ENCODE measurements around the gene MTUS2. TPM values are rescaled to one million over a fixed set of nuclear protein-coding genes. Genes with fewer than 3 reads are reported as not detected.
"Not testable (repeated sequence)": the region's sequence is repeated elsewhere in the genome, so short reads cannot be mapped to it uniquely, and the experiment has no call there.

MTUS2 gene
- total RNA-seq, 1 donor from 2014 or later = 6.8 TPM

DNA sequence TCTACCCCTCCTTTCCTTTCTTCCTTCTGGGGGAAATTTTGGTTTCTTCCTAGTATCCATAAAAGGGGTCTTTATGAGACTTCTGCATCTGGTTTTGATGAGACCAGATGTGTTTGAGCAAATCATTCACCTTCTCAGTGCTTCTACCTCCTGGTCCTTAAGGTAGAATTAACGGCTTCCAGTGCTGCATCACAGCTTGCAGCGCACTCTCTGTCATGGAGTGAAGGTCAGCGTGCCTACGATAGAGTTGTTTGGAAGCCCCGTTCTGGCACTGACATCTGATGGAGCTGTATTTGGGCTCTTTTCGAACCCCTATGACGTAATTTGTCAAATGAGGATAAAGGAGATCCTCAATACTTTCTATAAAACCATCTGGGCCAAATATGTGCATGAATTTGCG is 164.2 kb downstream of the MTUS2 start:
- TF ChIP-seq, protein P1, sequence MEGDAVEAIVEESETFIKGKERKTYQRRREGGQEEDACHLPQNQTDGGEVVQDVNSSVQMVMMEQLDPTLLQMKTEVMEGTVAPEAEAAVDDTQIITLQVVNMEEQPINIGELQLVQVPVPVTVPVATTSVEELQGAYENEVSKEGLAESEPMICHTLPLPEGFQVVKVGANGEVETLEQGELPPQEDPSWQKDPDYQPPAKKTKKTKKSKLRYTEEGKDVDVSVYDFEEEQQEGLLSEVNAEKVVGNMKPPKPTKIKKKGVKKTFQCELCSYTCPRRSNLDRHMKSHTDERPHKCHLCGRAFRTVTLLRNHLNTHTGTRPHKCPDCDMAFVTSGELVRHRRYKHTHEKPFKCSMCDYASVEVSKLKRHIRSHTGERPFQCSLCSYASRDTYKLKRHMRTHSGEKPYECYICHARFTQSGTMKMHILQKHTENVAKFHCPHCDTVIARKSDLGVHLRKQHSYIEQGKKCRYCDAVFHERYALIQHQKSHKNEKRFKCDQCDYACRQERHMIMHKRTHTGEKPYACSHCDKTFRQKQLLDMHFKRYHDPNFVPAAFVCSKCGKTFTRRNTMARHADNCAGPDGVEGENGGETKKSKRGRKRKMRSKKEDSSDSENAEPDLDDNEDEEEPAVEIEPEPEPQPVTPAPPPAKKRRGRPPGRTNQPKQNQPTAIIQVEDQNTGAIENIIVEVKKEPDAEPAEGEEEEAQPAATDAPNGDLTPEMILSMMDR (IDR thresholded peaks at IDR 0.05; ENCODE audit: partially characterized antibody, unreplicated experiment) = no peak
- no peak overlapping the region for H3K27ac Mint-ChIP-seq (ENCODE audit: unreplicated experiment)
- no peaks in the 10 kb centered on the region for H3K36me3 Mint-ChIP-seq (ENCODE audit: unreplicated experiment)
- no peak overlapping the region for H3K4me3 Mint-ChIP-seq (ENCODE audit: unreplicated experiment)
- H3K9me3 Mint-ChIP-seq (ENCODE audit: unreplicated experiment) = peaks cover 1% of the 10 kb centered on the region
- H3K27me3 Mint-ChIP-seq (ENCODE audit: unreplicated experiment) = no peaks in the 10 kb centered on the region
- peaks cover 5% of the 10 kb centered on the region for H3K4me1 Mint-ChIP-seq (ENCODE audit: low read depth, unreplicated experiment)
- no peak for DNase-seq

DNA sequence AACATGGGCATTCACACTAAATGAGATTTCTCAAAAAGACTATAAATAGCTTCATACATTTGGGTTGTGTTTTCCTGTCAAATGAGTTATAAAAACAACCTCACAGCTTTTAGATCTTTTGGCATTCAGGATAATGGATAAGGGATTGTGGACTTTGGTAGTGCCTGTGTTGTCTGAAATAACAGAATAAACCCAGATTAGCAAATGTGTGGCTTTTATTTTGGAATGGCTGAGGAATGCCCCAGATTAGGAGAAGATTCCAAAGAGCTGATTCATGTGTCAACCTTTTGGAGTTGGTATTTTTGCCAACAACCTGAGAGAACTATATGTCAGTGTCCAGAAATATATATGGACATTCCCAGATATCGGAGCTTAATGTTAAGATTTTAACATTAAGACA is 164.7 kb downstream of the MTUS2 start:
- H3K36me3 Mint-ChIP-seq (ENCODE audit: unreplicated experiment) = no peaks in the 10 kb centered on the region
- no peak overlapping the region for H3K27ac Mint-ChIP-seq (ENCODE audit: unreplicated experiment)
- peaks cover 5% of the 10 kb centered on the region for H3K4me1 Mint-ChIP-seq (ENCODE audit: low read depth, unreplicated experiment)
- TF ChIP-seq, protein P1 (IDR thresholded peaks at IDR 0.05; ENCODE audit: partially characterized antibody, unreplicated experiment) = no peak
- DNase-seq = no peak
- H3K27me3 Mint-ChIP-seq (ENCODE audit: unreplicated experiment) = no peaks in the 10 kb centered on the region
- peaks cover 3% of the 10 kb centered on the region for H3K9me3 Mint-ChIP-seq (ENCODE audit: unreplicated experiment)
- no peak overlapping the region for H3K4me3 Mint-ChIP-seq (ENCODE audit: unreplicated experiment)

DNA sequence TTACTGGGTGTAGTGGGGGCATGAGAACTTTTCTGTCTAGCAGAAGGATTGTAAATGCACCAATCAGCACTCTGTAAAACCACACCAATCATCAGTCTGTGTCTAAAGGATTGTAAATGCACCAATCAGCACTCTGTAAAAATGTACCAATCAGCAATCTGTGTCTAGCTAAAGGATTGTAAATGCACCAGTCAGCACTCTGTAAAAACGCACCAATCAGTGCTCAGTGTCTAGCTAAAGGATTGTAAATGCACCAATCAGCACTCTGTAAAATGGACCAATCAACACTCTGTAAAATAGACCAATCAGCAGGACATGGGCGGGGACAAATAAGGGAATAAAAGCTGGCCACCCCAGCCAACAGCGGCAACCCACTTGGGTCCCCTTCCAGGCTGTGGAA is 170.2 kb downstream of the MTUS2 start:
- H3K4me3 Mint-ChIP-seq (ENCODE audit: unreplicated experiment); DNase-seq; H3K9me3 Mint-ChIP-seq (ENCODE audit: unreplicated experiment); H3K27me3 Mint-ChIP-seq (ENCODE audit: unreplicated experiment); H3K4me1 Mint-ChIP-seq (ENCODE audit: low read depth, unreplicated experiment); H3K27ac Mint-ChIP-seq (ENCODE audit: unreplicated experiment); H3K36me3 Mint-ChIP-seq (ENCODE audit: unreplicated experiment): not testable (repeated sequence)

DNA sequence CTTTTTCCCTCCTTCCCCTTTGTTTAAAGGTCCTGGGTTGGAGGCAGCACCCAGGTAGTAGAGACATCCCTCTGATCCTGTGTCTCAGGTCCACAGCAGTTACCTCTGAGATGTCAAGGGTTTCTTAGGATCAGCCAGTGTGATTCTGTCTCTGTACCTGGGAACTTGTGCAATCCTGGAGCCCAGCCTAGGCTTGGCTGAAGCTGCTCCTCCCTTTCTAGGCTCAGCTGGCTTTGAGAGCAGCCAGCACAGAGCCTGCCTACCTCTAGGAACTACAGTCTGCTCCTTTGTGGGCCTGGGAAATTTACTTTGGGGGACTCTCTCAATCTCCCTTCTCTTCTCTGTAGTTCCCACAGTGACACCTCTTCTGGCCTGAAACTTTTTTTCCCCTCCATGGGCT is 171.6 kb downstream of the MTUS2 start:
- DNase-seq = no peak
- Mint-ChIP-seq H3K9me3 (ENCODE audit: unreplicated experiment) (peaks cover 5% of the 10 kb centered on the region), H3K4me3 (ENCODE audit: unreplicated experiment) (no peak overlapping the region), H3K36me3 (ENCODE audit: unreplicated experiment) (peaks cover 5% of the 10 kb centered on the region), H3K27ac (ENCODE audit: unreplicated experiment) (no peak overlapping the region), H3K27me3 (ENCODE audit: unreplicated experiment) (no peaks in the 10 kb centered on the region), H3K4me1 (ENCODE audit: low read depth, unreplicated experiment) (peaks cover 4% of the 10 kb centered on the region)
- TF ChIP-seq, protein P1 (IDR thresholded peaks at IDR 0.05; ENCODE audit: partially characterized antibody, unreplicated experiment) = no peak

DNA sequence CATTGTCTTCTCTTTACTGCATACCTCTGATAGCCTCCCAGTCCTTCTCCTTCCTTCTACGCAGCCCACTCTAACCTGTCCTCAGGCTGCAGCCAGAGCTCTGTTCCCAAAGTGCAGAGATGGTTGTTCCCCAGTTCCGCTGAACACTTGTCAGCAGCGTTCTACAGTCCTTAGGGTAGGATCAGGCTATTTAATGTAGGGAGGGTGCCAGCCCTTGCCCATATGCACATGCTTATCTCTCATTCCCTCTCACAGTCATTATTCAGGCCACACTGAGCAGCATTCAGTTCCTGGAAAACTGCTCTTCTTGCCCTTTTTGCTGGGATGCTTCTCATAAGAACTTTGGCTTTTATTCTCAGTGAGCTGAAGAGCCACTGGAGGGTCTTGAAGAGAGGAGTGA is 180.7 kb downstream of the MTUS2 start:
- H3K27ac Mint-ChIP-seq (ENCODE audit: unreplicated experiment) = no peak overlapping the region
- H3K36me3 Mint-ChIP-seq (ENCODE audit: unreplicated experiment) = peaks cover 15% of the 10 kb centered on the region
- no peak for DNase-seq
- H3K4me3 Mint-ChIP-seq (ENCODE audit: unreplicated experiment) = no peak overlapping the region
- H3K9me3 Mint-ChIP-seq (ENCODE audit: unreplicated experiment) = peaks cover 2% of the 10 kb centered on the region
- H3K4me1 Mint-ChIP-seq (ENCODE audit: low read depth, unreplicated experiment) = no peaks in the 10 kb centered on the region
- no peaks in the 10 kb centered on the region for H3K27me3 Mint-ChIP-seq (ENCODE audit: unreplicated experiment)
- TF ChIP-seq, protein P1 (IDR thresholded peaks at IDR 0.05; ENCODE audit: partially characterized antibody, unreplicated experiment) = no peak

Data from glutamatergic neuron (in vitro differentiated cells).